ENCODE data around the gene GPC3.

The GPC3 gene

GRCh38 chrX:133594156-133594555 is 391.2 kb downstream of the GPC3 start:
- ChIA-PET CTCF (no interaction called here), POLR2A (no interaction called here)
- DNase-seq (ENCODE audit: extremely low spot score): no peak
- TF ChIP-seq CTCF (IDR thresholded peaks at IDR 0.05; ENCODE audit: control extremely low read depth, extremely low read depth, low read depth, missing control alignments): no peak

GRCh38 chrX:133593531-133593930 is 391.9 kb downstream of the GPC3 start:
- TF ChIP-seq CTCF (IDR thresholded peaks at IDR 0.05; ENCODE audit: control extremely low read depth, extremely low read depth, low read depth, missing control alignments): no peak
- DNase-seq (ENCODE audit: extremely low spot score): no peak
- ChIA-PET CTCF (no interaction called here), POLR2A (no interaction called here)

- DNase-seq (ENCODE audit: extremely low spot score): no peak
- TF ChIP-seq CTCF (IDR thresholded peaks at IDR 0.05; ENCODE audit: control extremely low read depth, extremely low read depth, low read depth, missing control alignments): no peak
- CTCF ChIA-PET: no interaction called here
- POLR2A ChIA-PET: no interaction called here
Measured at GRCh38 chrX:133590703-133591505, 394.5 kb downstream of the GPC3 start.

- ChIA-PET CTCF (interaction anchor here (1.3 kb wide), 1 partner anchor 204 kb away, joined by 3 read pairs; no protein-coding TSS in a partner anchor), POLR2A (no interaction called here)
- no peak for DNase-seq (ENCODE audit: extremely low spot score)
- no peak for TF ChIP-seq CTCF (IDR thresholded peaks at IDR 0.05; ENCODE audit: control extremely low read depth, extremely low read depth, low read depth, missing control alignments)
Measured at GRCh38 chrX:133588827-133589226, 396.6 kb downstream of the GPC3 start.

GRCh38 chrX:133587818-133588217 is 397.6 kb downstream of the GPC3 start:
- ChIA-PET POLR2A (no interaction called here), CTCF (no interaction called here)
- DNase-seq (ENCODE audit: extremely low spot score): no peak
- TF ChIP-seq CTCF (IDR thresholded peaks at IDR 0.05; ENCODE audit: control extremely low read depth, extremely low read depth, low read depth, missing control alignments): no peak

- POLR2A ChIA-PET: no interaction called here
- CTCF ChIA-PET: no interaction called here
- DNase-seq (ENCODE audit: extremely low spot score): no peak
- no peak for TF ChIP-seq CTCF (IDR thresholded peaks at IDR 0.05; ENCODE audit: control extremely low read depth, extremely low read depth, low read depth, missing control alignments)
Measured at GRCh38 chrX:133587071-133587470, 398.3 kb downstream of the GPC3 start.
